Colon (tissue), 2 donors: ENCODE data around the gene AUH.

ENCODE experiments used
- FAIRE-seq: peaks from 2 replicates; lab custom pipeline; 2012; peaks lifted over from hg19 to GRCh38; lab: Jason Lieb, UNC
- donor health status: control.
- donor health status: control.

Gene AUH

GRCh38 chr9:91188719-91189590 is 172.8 kb downstream of the AUH start:
- FAIRE-seq = no peak

GRCh38 chr9:91187965-91188344 is 173.8 kb downstream of the AUH start:
- FAIRE-seq = no peak

GRCh38 chr9:91187311-91187964 is 174.3 kb downstream of the AUH start:
- no peak for FAIRE-seq

- FAIRE-seq = no peak
These were observed 175.0 kb downstream of the AUH start for GRCh38 chr9:91186632-91187108.

- FAIRE-seq = no peak
These were observed 176.4 kb downstream of the AUH start for GRCh38 chr9:91185193-91185886.

GRCh38 chr9:91182429-91183225 is 179.1 kb downstream of the AUH start:
- no peak for FAIRE-seq

- no peak for FAIRE-seq
These were observed 180.2 kb downstream of the AUH start for GRCh38 chr9:91181541-91181940.

- FAIRE-seq = no peak
These were observed 180.8 kb downstream of the AUH start for GRCh38 chr9:91180930-91181268.

- FAIRE-seq = no peak
These were observed 181.3 kb downstream of the AUH start for GRCh38 chr9:91180240-91180929.

GRCh38 chr9:91179237-91180138 is 182.2 kb downstream of the AUH start:
- FAIRE-seq = no peak

- no peak for FAIRE-seq
These were observed 183.2 kb downstream of the AUH start for GRCh38 chr9:91178281-91179236.

GRCh38 chr9:91177661-91178280 is 183.9 kb downstream of the AUH start:
- no peak for FAIRE-seq

- no peak for FAIRE-seq
These were observed 184.6 kb downstream of the AUH start for GRCh38 chr9:91177081-91177480.

- no peak for FAIRE-seq
These were observed 185.3 kb downstream of the AUH start for GRCh38 chr9:91176426-91176825.

- peak; percentile 5 for FAIRE-seq
These were observed 186.9 kb downstream of the AUH start for GRCh38 chr9:91174772-91175171.

- peak; percentile 47 for FAIRE-seq
These were observed 189.4 kb downstream of the AUH start for GRCh38 chr9:91172329-91172728.

- no peak for FAIRE-seq
These were observed 190.8 kb downstream of the AUH start for GRCh38 chr9:91170951-91171350.

- no peak for FAIRE-seq
These were observed 194.8 kb downstream of the AUH start for GRCh38 chr9:91166796-91167366.
